Adrenal gland (tissue), 5 donors: ENCODE data around the gene FAT2.

ENCODE experiments used
- POLR2A ChIP-seq, 2 donors: fragments of 450-650 bp; IDR thresholded peaks; one replicate each; pipeline ENCODE4 v1.6.1; 2017; ENCODE audit warnings: antibody characterized with exemption in 2 of 2, mild to moderate bottlenecking in 2 of 2, moderate library complexity in 1 of 2
- TF ChIP-seq, protein P1 (sequence below), 6 experiments: fragments of 450-650 bp in 4 of 6; fragments of 200-600 bp in 2 of 6; sonication (generic) in 1 of 6; IDR thresholded peaks; 1 replicate in 5 of 6; 2 replicates in 1 of 6; pipeline versions ENCODE4 v1.5.1 to v1.8.0; 2016 to 2021; ENCODE audit warnings: antibody characterized with exemption in 6 of 6, mild to moderate bottlenecking in 2 of 6, moderate library complexity in 1 of 6
- donor health status: DM: no; HTN: no; CAD: no.

DNA sequence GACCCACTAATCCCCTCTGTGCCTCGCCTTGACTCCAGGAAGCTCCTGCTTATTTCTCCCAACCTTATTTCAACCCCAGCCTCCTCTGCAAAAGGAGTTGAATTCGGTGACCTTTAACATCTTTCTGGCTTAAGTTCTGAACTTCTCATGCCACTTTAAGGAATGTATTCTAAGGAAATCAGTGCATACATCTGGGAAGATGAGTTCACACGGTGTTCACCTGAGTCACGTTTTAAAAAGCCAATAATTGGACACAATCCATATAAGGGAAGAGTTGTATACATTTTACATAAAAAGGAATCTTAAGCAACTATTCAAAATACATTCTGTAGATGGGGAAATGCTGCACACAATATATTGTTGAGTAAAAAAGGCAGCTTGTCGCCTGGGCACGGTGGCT is 33.2 kb downstream of the FAT2 start:
- TF ChIP-seq, protein P1, sequence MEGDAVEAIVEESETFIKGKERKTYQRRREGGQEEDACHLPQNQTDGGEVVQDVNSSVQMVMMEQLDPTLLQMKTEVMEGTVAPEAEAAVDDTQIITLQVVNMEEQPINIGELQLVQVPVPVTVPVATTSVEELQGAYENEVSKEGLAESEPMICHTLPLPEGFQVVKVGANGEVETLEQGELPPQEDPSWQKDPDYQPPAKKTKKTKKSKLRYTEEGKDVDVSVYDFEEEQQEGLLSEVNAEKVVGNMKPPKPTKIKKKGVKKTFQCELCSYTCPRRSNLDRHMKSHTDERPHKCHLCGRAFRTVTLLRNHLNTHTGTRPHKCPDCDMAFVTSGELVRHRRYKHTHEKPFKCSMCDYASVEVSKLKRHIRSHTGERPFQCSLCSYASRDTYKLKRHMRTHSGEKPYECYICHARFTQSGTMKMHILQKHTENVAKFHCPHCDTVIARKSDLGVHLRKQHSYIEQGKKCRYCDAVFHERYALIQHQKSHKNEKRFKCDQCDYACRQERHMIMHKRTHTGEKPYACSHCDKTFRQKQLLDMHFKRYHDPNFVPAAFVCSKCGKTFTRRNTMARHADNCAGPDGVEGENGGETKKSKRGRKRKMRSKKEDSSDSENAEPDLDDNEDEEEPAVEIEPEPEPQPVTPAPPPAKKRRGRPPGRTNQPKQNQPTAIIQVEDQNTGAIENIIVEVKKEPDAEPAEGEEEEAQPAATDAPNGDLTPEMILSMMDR (IDR thresholded peaks at IDR 0.05), result no peak
- TF ChIP-seq POLR2A (IDR thresholded peaks at IDR 0.05), result no peak
